DLD1 (cell line): Measurements from ENCODE around the gene THAP4.
"Not testable (repeated sequence)": the region's sequence is repeated elsewhere in the genome, so short reads cannot be mapped to it uniquely, and the experiment has no call there.

ENCODE experiments used
- in situ Hi-C: cut with HindIII; loops from 2 replicates; pipeline ENCODE4 v1.10.0; 2017; ENCODE audit warnings: low sequenced_read_pairs

THAP4 gene

GRCh38 chr2:241567266-241567665 lies 69.7 kb downstream of the THAP4 start:
- in situ Hi-C loops, result not testable (repeated sequence)

- in situ Hi-C loops, result no loop called here
Observed at GRCh38 chr2:241566468-241566867, 70.5 kb downstream of the THAP4 start.

GRCh38 chr2:241566021-241566420 lies 70.9 kb downstream of the THAP4 start:
- in situ Hi-C loops, result not testable (repeated sequence)

- in situ Hi-C loops, result no loop called here
Observed at GRCh38 chr2:241565411-241565810, 71.5 kb downstream of the THAP4 start.

GRCh38 chr2:241564596-241565410 lies 72.2 kb downstream of the THAP4 start:
- in situ Hi-C loops, result no loop called here

- in situ Hi-C loops, result no loop called here
Observed at GRCh38 chr2:241563981-241564595, 72.9 kb downstream of the THAP4 start.

- in situ Hi-C loops, result no loop called here
Observed at GRCh38 chr2:241563571-241563980, 73.4 kb downstream of the THAP4 start.

- in situ Hi-C loops, result no loop called here
Observed at GRCh38 chr2:241563031-241563507, 73.9 kb downstream of the THAP4 start.

GRCh38 chr2:241562269-241562891 lies 74.6 kb downstream of the THAP4 start:
- in situ Hi-C loops, result no loop called here

- in situ Hi-C loops, result no loop called here
Observed at GRCh38 chr2:241561832-241562231, 75.1 kb downstream of the THAP4 start.

- in situ Hi-C loops, result no loop called here
Observed at GRCh38 chr2:241560883-241561474, 76.0 kb downstream of the THAP4 start.

GRCh38 chr2:241560162-241560882 lies 76.6 kb downstream of the THAP4 start:
- in situ Hi-C loops, result no loop called here

- in situ Hi-C loops, result no loop called here
Observed at GRCh38 chr2:241559323-241560161, 77.4 kb downstream of the THAP4 start.

- in situ Hi-C loops, result no loop called here
Observed at GRCh38 chr2:241558532-241559322, 78.2 kb downstream of the THAP4 start, which contains the start of gene BOK. Gene BOK, plus strand, starts transcription at chr2:241558745. Its CDS starts 739 bp downstream, at chr2:241559484.

GRCh38 chr2:241556746-241557145 lies 80.2 kb downstream of the THAP4 start:
- in situ Hi-C loops, result no loop called here

- in situ Hi-C loops, result no loop called here
Observed at GRCh38 chr2:241555711-241556110, 81.2 kb downstream of the THAP4 start.

- in situ Hi-C loops, result no loop called here
Observed at GRCh38 chr2:241554610-241555322, 82.2 kb downstream of the THAP4 start.

GRCh38 chr2:241553981-241554380 lies 83.0 kb downstream of the THAP4 start:
- in situ Hi-C loops, result no loop called here
